HG03342 (cell line): ENCODE measurements around the gene NCOA5.
"Not testable (repeated sequence)": the region's sequence is repeated elsewhere in the genome, so short reads cannot be mapped to it uniquely, and the experiment has no call there.

Source experiments
- ATAC-seq: cut with Tn5 transposase; IDR thresholded peaks from one replicate; pipeline ENCODE4 v1.9.1; 2021; ENCODE audit warnings: mild to moderate bottlenecking, moderate library complexity; ENCODE audit not compliant: unreplicated experiment

The NCOA5 gene

GRCh38 chr20:46093531-46093930, 3.8 kb upstream of the NCOA5 start:
- ATAC-seq: no peak

GRCh38 chr20:46091622-46092535, 2.1 kb upstream of the NCOA5 start:
- not testable (repeated sequence) for ATAC-seq

GRCh38 chr20:46089167-46089416, 670 bp downstream of the NCOA5 start:
- peak; percentile 9 for ATAC-seq

DNA sequence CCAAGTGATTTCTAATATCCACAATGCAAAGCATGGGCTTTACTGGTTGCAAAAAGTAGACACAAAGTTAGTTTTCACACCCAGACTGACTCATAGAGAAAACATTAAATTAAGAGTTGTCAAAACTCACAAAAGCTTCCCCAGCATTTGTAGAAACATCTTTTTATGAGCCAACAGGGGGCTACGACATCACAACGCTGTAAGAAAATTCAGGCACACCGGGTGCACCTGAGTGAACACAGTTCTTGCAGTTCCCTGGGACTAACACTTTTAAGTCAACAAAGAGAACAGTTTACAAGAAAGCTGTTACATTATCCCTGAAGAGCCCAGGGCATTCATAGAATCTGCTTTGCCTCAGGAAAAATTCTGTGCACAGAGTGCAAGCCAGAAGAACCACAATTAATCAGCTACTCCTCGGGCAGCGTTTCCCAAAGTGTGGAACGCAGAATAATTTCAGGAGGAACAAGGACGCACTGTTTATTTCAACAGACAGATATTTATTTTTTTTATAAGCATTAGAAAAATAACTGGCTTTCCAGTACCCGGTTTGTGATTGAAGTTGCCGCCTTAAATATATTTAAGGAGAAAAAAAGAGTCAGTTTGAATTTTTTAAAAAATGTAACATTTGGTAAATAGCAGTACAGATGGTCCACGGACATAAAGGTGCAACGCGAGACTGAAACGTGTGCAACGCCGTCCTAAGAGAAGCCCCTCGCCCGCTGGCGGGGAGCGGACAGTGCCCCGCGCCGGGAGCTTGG, 1.2 kb downstream of the NCOA5 start:
- no peak for ATAC-seq

DNA sequence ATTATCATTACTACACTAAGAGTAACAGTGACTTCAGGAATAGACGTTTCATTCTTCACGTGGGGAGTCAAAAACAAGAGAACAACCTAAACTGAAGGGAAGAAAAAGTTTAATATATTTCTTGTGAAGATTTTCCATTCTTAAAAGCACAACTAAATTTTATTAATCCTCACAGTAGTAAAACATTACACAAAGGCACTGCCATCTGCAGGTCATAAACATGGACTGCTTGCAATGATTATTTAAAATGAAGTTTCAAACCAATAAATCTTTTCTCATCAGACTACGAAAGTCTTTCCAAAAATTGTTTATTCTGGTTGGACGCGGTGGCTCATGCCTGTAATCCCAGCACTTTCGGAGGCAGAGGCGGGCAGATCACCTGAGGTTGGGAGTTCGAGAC, 2.6 kb downstream of the NCOA5 start:
- no peak for ATAC-seq

- no peak for ATAC-seq
These were observed 4.4 kb downstream of the NCOA5 start for GRCh38 chr20:46085179-46085851.

DNA sequence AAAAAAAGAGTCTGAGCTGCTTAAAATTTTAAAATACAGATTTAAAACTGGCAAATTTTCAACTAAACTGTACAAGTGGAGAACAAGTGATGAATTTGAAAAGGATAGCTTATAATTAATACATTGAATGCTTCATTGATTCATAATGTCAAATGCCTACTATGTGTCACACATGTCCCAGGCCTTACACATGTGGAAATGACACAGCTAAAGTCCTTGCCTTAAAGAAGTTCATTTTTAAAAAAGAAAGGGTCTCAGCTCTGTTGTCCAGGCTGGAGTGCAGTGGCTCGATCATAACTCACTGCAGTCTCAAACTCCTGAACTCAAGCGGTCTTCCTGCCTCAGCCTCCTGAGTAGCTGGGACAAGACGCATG, 5.0 kb downstream of the NCOA5 start:
- no peak for ATAC-seq

GRCh38 chr20:46083531-46084061, 6.2 kb downstream of the NCOA5 start:
- ATAC-seq: no peak

DNA sequence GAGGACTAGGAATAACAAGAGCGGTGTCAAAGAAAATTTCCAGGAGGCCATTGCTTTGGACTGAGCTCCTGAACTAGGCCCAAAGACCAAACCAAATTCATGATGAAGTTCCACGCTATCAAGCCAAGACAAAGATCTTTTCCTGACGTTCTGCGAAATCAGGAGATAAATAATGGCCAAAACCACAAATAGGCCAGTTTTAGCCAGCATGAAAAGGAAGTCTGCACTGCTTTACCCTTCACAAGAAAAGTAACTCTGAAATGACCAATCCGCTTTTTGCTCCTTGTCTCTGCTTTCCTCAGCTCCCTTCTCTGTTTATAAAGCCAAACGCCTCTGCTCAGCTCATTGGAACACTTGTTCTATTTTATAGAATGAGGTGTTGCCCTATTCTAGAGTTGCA, 6.7 kb downstream of the NCOA5 start:
- no peak for ATAC-seq

GRCh38 chr20:46081074-46081473, 8.7 kb downstream of the NCOA5 start:
- ATAC-seq: no peak

DNA sequence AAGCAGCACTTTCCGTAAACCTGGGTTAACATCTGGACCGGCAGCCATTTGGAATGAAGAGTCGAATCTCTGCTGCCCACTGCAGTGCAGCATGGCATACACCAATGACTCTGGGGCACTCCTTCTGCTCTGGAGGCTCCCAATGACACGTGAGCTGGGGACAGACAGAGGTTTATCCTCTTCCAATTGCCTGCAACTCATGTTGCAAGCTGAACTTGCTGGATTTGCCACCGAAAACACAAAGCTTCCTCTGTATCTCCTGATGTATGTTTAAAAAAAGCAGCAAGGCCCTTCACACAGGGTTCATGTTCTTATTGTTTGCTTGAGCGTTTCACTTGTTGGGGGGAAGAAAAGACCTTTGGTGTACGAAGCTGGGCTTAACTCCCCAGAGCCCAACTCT, 10.8 kb downstream of the NCOA5 start:
- no peak for ATAC-seq

DNA sequence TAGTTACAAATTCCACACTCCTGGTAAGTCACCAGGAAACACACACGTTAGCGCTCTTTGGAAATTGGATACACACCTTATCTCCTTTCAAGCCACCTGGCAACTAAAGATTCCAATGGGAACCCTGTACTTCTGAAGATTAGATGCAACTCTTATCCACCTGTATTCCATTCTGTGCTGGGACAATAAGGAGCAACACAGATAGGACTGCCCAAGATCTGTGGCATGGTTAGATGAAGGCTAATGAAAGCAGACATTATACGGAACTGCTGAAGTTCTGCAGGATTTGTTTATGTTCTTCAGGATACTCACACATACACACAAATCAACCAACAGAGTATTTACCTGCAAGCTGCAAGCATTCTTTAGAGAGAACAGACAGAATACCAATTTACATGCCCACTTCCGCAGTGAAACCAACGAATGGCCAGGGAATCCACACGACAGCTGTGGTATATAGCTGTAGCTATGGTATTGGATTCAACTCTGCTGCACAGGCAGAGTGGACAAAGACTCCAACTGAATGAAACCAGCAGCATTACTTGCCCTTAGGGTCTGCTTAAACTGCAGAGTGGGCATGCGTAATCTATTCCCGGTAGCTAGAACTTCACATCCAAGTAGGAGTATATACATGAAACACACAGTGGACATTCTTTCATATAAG, 12.0 kb downstream of the NCOA5 start:
- no peak for ATAC-seq

GRCh38 chr20:46076806-46077205, 13.0 kb downstream of the NCOA5 start:
- ATAC-seq: no peak

GRCh38 chr20:46074006-46074405, 15.8 kb downstream of the NCOA5 start:
- no peak for ATAC-seq

GRCh38 chr20:46073443-46073842, 16.3 kb downstream of the NCOA5 start:
- no peak for ATAC-seq

DNA sequence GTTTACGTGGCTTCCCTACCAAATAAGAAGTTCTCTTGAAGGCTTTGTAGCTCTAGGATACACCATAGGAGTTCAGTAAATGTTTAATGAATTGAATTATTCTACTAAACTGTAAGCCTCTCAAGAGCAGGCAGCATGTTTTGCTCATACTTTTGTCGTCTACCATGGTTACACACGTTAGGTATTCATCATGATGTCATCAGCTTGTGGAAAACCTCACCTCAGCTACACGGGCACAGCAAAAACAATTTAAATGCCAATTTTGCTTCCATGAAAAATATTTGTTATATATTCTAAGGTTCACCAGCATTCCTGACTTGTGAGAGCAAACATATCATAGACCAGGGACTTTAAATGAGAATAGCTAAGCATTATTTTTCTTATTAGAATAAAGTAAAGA, 16.7 kb downstream of the NCOA5 start:
- no peak for ATAC-seq

- ATAC-seq: no peak
These were observed 18.2 kb downstream of the NCOA5 start for GRCh38 chr20:46071573-46071972.

- ATAC-seq: no peak
These were observed 19.4 kb downstream of the NCOA5 start for GRCh38 chr20:46070215-46070900.

GRCh38 chr20:46065691-46066090, 24.1 kb downstream of the NCOA5 start:
- ATAC-seq: no peak

GRCh38 chr20:46065006-46065405, 24.8 kb downstream of the NCOA5 start:
- ATAC-seq: no peak

DNA sequence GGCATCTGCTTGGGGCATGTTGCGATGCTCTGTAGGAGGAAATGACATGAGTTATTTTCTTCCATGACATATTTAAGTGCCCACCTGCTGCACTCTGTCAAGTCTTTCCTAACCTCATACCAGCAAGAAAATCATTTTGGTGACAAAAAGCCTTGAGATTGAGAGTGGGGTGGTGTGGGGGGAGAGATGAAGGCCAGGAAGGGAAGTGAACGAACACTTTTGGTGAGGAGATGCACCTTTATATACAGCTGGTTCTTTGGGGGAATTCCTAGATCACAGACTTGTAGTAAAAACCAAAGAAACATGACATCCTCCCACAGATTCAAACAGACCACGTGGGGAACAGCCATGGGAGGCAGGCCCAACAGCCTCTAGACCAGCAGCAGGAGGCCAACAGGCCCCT, 26.1 kb downstream of the NCOA5 start:
- no peak for ATAC-seq
